Measurements from ENCODE around the gene ABCC1.

GRCh38 chr16:16178455-16179162 is 229.2 kb downstream of the ABCC1 start:
- no peak for TF ChIP-seq CTCF (IDR thresholded peaks at IDR 0.05 in 4 of 5, conservative IDR thresholded peaks at IDR 0.05 in 1 of 5)
- TF ChIP-seq POLR2A (IDR thresholded peaks at IDR 0.05) = no peak
